Ishikawa (cell line): ENCODE data around the gene EVL.

Experiments
- CREB1 ChIP-seq: IDR thresholded peaks from 2 replicates; pipeline ENCODE4 v1.6.1; 2012; ENCODE audit warnings: low read depth
- EP300 ChIP-seq: IDR thresholded peaks from 2 replicates; pipeline ENCODE4 v1.6.1; 2012; ENCODE audit warnings: borderline replicate concordance
- FOXM1 ChIP-seq: IDR thresholded peaks from 2 replicates; pipeline ENCODE4 v1.6.1; 2012; ENCODE audit warnings: low read depth, borderline replicate concordance
- ZBTB7A ChIP-seq: IDR thresholded peaks from 2 replicates; pipeline ENCODE4 v1.6.1; 2012; ENCODE audit warnings: low read depth

GRCh38 chr14:100048786-100049185 is 16.4 kb upstream of the EVL start:
- TF ChIP-seq EP300 (no peak), ZBTB7A (no peak), CREB1 (no peak), FOXM1 (no peak)
